Measurements from ENCODE around the gene PXT1. TPM values are rescaled to one million over a fixed set of nuclear protein-coding genes. Genes with fewer than 3 reads are reported as not detected.

The PXT1 gene
- polyA plus RNA-seq, 3 donors = 0.13 to 0.31 (median 0.24) TPM

DNA sequence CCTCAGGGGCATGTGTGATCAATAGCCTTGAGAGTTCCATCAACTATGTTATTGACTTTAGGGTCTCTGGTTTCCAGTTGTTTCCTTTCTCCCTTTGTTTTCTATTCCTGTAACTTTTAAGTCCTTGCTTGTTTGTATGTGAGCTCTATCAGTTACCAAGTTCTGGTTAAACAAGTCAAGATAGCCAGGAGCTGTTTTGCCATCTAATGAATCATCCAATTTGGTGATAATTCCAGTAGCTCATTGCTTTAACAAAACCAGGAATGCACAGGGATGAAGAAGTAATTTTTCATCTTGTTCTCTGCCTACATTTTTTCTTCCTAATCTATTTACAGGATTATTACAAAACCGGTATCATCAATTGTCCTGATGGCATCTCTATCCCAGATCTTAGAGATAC lies 36.6 kb upstream of the PXT1 start:
- Histone ChIP-seq H3K4me1 (ENCODE audit: control insufficient read depth in 1 of 2, insufficient read depth in 2 of 2, low read length in 2 of 2) (peaks cover 26 to 32% of the 10 kb centered on the region in 2 donors), H3K9ac (ENCODE audit: insufficient read depth, low read length, poor library complexity, severe bottlenecking) (no peak overlapping the region), H4K20me1 (ENCODE audit: insufficient read depth, low read length) (peaks cover 12% of the 10 kb centered on the region), H3K9me3 (replicated peaks in 1 of 2; ENCODE audit: control insufficient read depth in 1 of 2, insufficient read depth in 1 of 2, low read length in 2 of 2) (no peaks in the 10 kb centered on the region), H3K36me3 (replicated peaks in 1 of 2; ENCODE audit: control insufficient read depth in 1 of 2, insufficient read depth in 2 of 2, low read length in 2 of 2) (peaks cover 32 to 63% of the 10 kb centered on the region in 2 donors), H2AFZ (ENCODE audit: insufficient read depth, low read depth, low read length, poor library complexity, severe bottlenecking) (no peak overlapping the region), H3K79me2 (ENCODE audit: insufficient read depth, low read length) (peaks cover 26% of the 10 kb centered on the region), H3K27me3 (ENCODE audit: control insufficient read depth in 2 of 2, insufficient read depth in 2 of 2, low read length in 2 of 2) (no peaks in the 10 kb centered on the region), H3K27ac (ENCODE audit: low read depth in 1 of 2, low read length in 2 of 2) (no peak overlapping the region), H3K4me2 (replicated peaks; ENCODE audit: extremely low read depth, low read length, poor library complexity, severe bottlenecking) (no peak overlapping the region), H3K4me3 (replicated peaks in 1 of 3; ENCODE audit: low read depth in 2 of 3, low read length in 3 of 3) (no peak overlapping the region)
- Mint-ChIP-seq H3K4me3 (no peak overlapping the region), H3K27me3 (ENCODE audit: low read depth in 3 of 3) (no peaks in the 10 kb centered on the region), H3K36me3 (peaks cover 51 to 66% of the 10 kb centered on the region in 2 donors), H3K9me3 (peaks cover 0 to 2% (median 0%) of the 10 kb centered on the region in 7 donors), H3K4me1 (peaks cover 33% of the 10 kb centered on the region), H3K27ac (no peak overlapping the region)
- intact Hi-C loops (cut with micrococcal nuclease) = no loop called here
- TF ChIP-seq, protein P1, sequence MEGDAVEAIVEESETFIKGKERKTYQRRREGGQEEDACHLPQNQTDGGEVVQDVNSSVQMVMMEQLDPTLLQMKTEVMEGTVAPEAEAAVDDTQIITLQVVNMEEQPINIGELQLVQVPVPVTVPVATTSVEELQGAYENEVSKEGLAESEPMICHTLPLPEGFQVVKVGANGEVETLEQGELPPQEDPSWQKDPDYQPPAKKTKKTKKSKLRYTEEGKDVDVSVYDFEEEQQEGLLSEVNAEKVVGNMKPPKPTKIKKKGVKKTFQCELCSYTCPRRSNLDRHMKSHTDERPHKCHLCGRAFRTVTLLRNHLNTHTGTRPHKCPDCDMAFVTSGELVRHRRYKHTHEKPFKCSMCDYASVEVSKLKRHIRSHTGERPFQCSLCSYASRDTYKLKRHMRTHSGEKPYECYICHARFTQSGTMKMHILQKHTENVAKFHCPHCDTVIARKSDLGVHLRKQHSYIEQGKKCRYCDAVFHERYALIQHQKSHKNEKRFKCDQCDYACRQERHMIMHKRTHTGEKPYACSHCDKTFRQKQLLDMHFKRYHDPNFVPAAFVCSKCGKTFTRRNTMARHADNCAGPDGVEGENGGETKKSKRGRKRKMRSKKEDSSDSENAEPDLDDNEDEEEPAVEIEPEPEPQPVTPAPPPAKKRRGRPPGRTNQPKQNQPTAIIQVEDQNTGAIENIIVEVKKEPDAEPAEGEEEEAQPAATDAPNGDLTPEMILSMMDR (IDR thresholded peaks at IDR 0.05) = no peak
- 100% methylated on average over 1 of the region's 1 CpG for WGBS (ENCODE audit: insufficient coverage)
- DNase-seq = no peak

DNA sequence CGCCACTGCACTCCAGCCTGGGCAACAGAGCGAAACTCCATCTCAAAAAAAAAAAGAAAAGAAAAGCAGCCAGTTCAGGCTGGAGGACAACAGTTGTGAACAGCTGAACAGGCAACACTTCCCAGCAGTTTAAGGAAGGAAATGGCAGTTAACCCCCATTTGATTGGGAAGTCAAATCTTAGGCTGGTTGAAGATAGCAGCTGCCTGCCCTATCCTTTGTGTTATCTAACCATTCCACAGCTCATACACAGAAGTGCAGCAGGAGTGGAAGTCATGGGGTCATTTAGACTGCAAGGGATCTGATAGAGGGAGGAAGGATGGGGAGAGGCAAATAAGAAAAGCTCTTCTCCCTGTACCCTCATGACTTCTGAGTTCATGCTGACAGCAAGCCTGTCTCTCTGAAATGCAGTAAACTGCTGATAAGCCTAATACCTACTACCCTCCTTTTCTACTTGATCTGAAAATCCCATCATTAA lies 35.4 kb upstream of the PXT1 start:
- Histone ChIP-seq H3K79me2 (ENCODE audit: insufficient read depth, low read length) (peaks cover 29% of the 10 kb centered on the region), H3K4me1 (ENCODE audit: control insufficient read depth in 1 of 2, insufficient read depth in 2 of 2, low read length in 2 of 2) (peaks cover 15 to 22% of the 10 kb centered on the region in 2 donors), H4K20me1 (ENCODE audit: insufficient read depth, low read length) (peaks cover 12% of the 10 kb centered on the region), H3K36me3 (replicated peaks in 1 of 2; ENCODE audit: control insufficient read depth in 1 of 2, insufficient read depth in 2 of 2, low read length in 2 of 2) (peaks cover 38 to 73% of the 10 kb centered on the region in 2 donors), H3K9me3 (replicated peaks in 1 of 2; ENCODE audit: control insufficient read depth in 1 of 2, insufficient read depth in 1 of 2, low read length in 2 of 2) (no peaks in the 10 kb centered on the region), H3K27ac (ENCODE audit: low read depth in 1 of 2, low read length in 2 of 2) (peak overlapping the region; percentile 16 to 64), H3K4me3 (replicated peaks in 1 of 3; ENCODE audit: low read depth in 2 of 3, low read length in 3 of 3) (peak overlapping the region in 1 of 3 experiments; percentile 49), H3K4me2 (replicated peaks; ENCODE audit: extremely low read depth, low read length, poor library complexity, severe bottlenecking) (peak overlapping the region; percentile 35), H2AFZ (ENCODE audit: insufficient read depth, low read depth, low read length, poor library complexity, severe bottlenecking) (no peak overlapping the region), H3K27me3 (ENCODE audit: control insufficient read depth in 2 of 2, insufficient read depth in 2 of 2, low read length in 2 of 2) (no peaks in the 10 kb centered on the region), H3K9ac (ENCODE audit: insufficient read depth, low read length, poor library complexity, severe bottlenecking) (no peak overlapping the region)
- Mint-ChIP-seq H3K4me3 (peak overlapping the region; percentile 67 to 71), H3K27me3 (ENCODE audit: low read depth in 3 of 3) (no peaks in the 10 kb centered on the region), H3K4me1 (peaks cover 24% of the 10 kb centered on the region), H3K9me3 (peaks cover 0 to 2% (median 0%) of the 10 kb centered on the region in 7 donors), H3K36me3 (peaks cover 51 to 69% of the 10 kb centered on the region in 2 donors), H3K27ac (peak overlapping the region in 6 of 7 donors; percentile 8 to 77 (median 34))
- TF ChIP-seq, protein P1 (IDR thresholded peaks at IDR 0.05) = no peak
- DNase-seq = peak in 1 of 3 donors; percentile 24
- no CpG with 5 or more reads among the region's 2 CpGs for WGBS (ENCODE audit: insufficient coverage)
- intact Hi-C loops (cut with micrococcal nuclease) = no loop called here
